Lower lobe of right lung (tissue), 2 donors: ENCODE data around the gene TRAPPC2L. TPM values are rescaled to one million over a fixed set of nuclear protein-coding genes. Genes with fewer than 3 reads are reported as not detected.
A peak's percentile ranks its signal among the peaks of the same experiment; 100 is the strongest.
"Not testable (repeated sequence)": the region's sequence is repeated elsewhere in the genome, so short reads cannot be mapped to it uniquely, and the experiment has no call there.

Experiments
- ATAC-seq, 2 donors: fragments of 200-7000 bp; cut with Tn5 transposase; one replicate each; pipeline ENCODE4 v1.9.1; 2020 to 2022; ENCODE audit warnings: mild to moderate bottlenecking in 2 of 2, moderate library complexity in 2 of 2
- DNase-seq: peaks from one replicate; pipeline ENCODE4 v3.0.0-alpha.2; 2020
- H3K27ac ChIP-seq: fragments of 200-600 bp; one replicate; pipeline ENCODE4 v1.8.0; 2022
- H3K27me3 ChIP-seq: fragments of 200-600 bp; one replicate; pipeline ENCODE4 v1.8.0; 2022; ENCODE audit warnings: low read depth
- H3K36me3 ChIP-seq: fragments of 200-600 bp; one replicate; pipeline ENCODE4 v1.8.0; 2022; ENCODE audit warnings: mild to moderate bottlenecking
- H3K4me1 ChIP-seq: fragments of 200-600 bp; one replicate; pipeline ENCODE4 v1.8.0; 2022
- H3K4me3 ChIP-seq: fragments of 200-600 bp; one replicate; pipeline ENCODE4 v1.8.0; 2022; ENCODE audit warnings: mild to moderate bottlenecking
- H3K9me3 ChIP-seq: fragments of 200-600 bp; one replicate; pipeline ENCODE4 v1.8.0; 2022
- CTCF ChIP-seq: fragments of 200-600 bp; IDR thresholded peaks from one replicate; pipeline ENCODE4 v1.8.0; 2022; ENCODE audit warnings: antibody characterized with exemption, mild to moderate bottlenecking
- intact Hi-C: fragments of 100-400 bp; cut with DNase I; formaldehyde crosslinking; loops from one replicate; pipeline ENCODE4 v1.11.0; 2022
- total RNA-seq: library from RNA; stranded (reverse); fragmentation: NEBNext Ultra II Directional; extraction: Animal tissue kit (Norgen Biotek cat#: 25700); gene quantifications from one replicate; pipeline ENCODE4 v1.2.1, GENCODE V29; 2021
- donor health status: DM: no; HTN: yes; CAD: no; lungs with severe emphysema.

TRAPPC2L gene
- total RNA-seq, 1 donor from 2014 or later = 51.4 TPM

- no peak for DNase-seq
- no peak for TF ChIP-seq CTCF
- H3K4me1 ChIP-seq = peaks cover 8% of the 10 kb centered on the region
- no peaks in the 10 kb centered on the region for H3K9me3 ChIP-seq
- no peak overlapping the region for H3K4me3 ChIP-seq
- no peaks in the 10 kb centered on the region for H3K27me3 ChIP-seq
- H3K27ac ChIP-seq = peak overlapping the region; percentile 68
- no peak for ATAC-seq
- H3K36me3 ChIP-seq = peaks cover 42% of the 10 kb centered on the region
- intact Hi-C loops = no loop called here
Observed at GRCh38 chr16:88888461-88889387, 31.8 kb downstream of the TRAPPC2L start.

DNA sequence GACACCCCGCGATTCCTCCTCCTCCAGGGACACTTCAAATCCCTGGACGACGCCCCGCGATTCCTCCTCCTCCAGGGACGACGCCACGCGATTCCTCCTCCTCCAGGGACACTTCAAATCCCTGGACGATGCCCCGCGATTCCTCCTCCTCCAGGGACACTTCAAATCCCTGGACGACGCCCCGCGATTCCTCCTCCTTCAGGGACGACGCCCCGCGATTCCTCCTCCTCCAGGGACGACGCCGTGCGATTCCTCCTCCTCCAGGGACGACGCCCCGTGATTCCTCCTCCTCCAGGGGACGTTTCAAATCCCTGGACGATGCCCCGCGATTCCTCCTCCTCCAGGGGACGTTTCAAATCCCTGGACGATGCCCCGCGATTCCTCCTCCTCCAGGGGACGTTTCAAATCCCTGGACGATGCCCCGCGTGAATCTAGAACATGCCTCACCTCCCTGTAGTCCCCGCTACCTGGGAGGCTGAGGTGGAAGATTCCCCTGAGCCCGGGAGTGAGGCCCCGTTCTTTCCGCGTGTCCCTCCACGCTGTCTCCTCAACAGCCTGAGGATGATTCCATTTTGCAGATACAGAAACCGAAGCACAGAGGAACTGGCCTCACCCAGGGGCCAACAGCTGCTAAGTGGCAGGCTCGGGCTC lies 32.9 kb downstream of the TRAPPC2L start:
- H3K27ac ChIP-seq, DNase-seq, ATAC-seq, intact Hi-C loops, H3K9me3 ChIP-seq, H3K27me3 ChIP-seq, H3K4me1 ChIP-seq, H3K4me3 ChIP-seq: not testable (repeated sequence)
- peaks cover 31% of the 10 kb centered on the region for H3K36me3 ChIP-seq

DNA sequence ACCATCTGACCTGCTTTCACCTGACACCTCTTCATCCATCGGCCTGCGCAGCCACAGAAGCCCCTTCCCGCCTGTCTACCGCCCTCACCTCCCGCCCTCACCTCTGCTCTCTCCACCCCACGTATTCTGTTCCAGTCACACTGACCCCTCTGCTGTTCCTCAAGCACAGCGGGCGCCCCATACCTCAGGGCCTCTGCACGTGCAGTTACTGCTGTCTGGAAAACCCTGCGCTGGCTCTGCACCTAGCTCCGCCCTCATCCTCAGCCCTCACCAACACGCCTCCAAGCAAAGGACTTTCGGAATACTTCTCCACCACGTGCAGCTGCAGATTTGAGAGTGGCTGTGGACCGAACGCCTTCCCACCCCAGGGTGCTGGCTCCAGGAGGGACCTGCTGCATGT lies 34.2 kb downstream of the TRAPPC2L start:
- intact Hi-C loops = no loop called here
- Histone ChIP-seq H3K4me3 (no peak overlapping the region), H3K4me1 (peaks cover 1% of the 10 kb centered on the region), H3K27me3 (no peaks in the 10 kb centered on the region), H3K27ac (no peak overlapping the region), H3K9me3 (no peaks in the 10 kb centered on the region), H3K36me3 (peaks cover 27% of the 10 kb centered on the region)
- DNase-seq (no peak), ATAC-seq (no peak)
- no peak for TF ChIP-seq CTCF

- no peak overlapping the region for H3K27ac ChIP-seq
- ATAC-seq (no peak), DNase-seq (no peak)
- H3K4me3 ChIP-seq = no peak overlapping the region
- intact Hi-C loops = no loop called here
- H3K4me1 ChIP-seq = no peaks in the 10 kb centered on the region
- TF ChIP-seq CTCF = no peak
- no peaks in the 10 kb centered on the region for H3K27me3 ChIP-seq
- no peaks in the 10 kb centered on the region for H3K9me3 ChIP-seq
- H3K36me3 ChIP-seq = peaks cover 31% of the 10 kb centered on the region
Observed at GRCh38 chr16:88892065-88892464, 35.1 kb downstream of the TRAPPC2L start.

DNA sequence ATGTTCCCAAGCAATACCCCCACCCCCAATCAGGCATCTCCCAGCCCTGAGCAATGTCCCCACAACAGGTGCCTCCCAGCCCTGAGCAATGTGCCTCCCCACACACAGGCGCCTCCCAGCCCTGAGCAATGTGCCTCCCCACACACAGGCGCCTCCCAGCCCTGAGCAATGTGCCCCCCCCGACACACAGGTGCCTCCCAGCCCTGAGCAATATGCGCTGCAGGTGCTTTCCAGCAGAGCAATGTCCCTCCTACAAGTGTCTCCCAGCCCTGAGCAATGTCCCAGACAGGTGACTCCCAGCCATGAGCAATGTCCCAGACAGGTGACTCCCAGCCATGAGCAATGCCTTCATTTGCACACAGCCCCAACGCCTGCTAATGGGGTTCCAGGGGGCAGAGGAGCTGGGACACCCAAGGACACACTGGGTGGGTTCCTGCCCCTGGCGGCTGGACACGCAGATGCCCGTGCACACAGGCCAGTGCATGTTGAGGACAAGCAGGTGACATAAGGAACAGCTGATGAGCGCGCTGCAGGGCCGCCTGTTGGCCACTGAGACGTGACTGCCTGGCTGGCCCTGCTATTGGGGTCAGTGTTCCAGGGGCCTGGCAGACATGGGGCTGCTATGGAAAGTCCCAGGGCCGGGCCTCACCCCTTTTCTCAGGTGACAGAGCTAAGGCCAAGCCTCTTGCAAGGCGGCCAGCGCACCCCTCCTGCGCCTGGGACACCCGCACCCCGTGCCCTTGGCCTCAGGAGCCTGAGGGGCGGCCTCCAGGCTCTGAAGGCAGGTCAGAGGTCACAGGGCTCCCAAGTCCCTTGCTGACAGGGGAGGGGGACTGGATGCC lies 36.4 kb downstream of the TRAPPC2L start:
- Histone ChIP-seq H3K27ac (no peak overlapping the region), H3K4me3 (no peak overlapping the region), H3K27me3 (no peaks in the 10 kb centered on the region), H3K9me3 (no peaks in the 10 kb centered on the region), H3K4me1 (no peaks in the 10 kb centered on the region), H3K36me3 (peaks cover 42% of the 10 kb centered on the region)
- TF ChIP-seq CTCF = no peak
- intact Hi-C loops = no loop called here
- DNase-seq (no peak), ATAC-seq (no peak)

GRCh38 chr16:88894266-88894665 lies 37.3 kb downstream of the TRAPPC2L start:
- intact Hi-C loops, H3K9me3 ChIP-seq, ATAC-seq, DNase-seq, H3K27ac ChIP-seq, H3K4me1 ChIP-seq, H3K4me3 ChIP-seq, H3K27me3 ChIP-seq: not testable (repeated sequence)
- peaks cover 45% of the 10 kb centered on the region for H3K36me3 ChIP-seq
